ENCODE measurements around the gene FOXP1.

- TF ChIP-seq CTCF (IDR thresholded peaks at IDR 0.05) (no peak), POLR2A (IDR thresholded peaks at IDR 0.05) (no peak)
Observed at GRCh38 chr3:71241981-71242560, 341.5 kb downstream of the FOXP1 start.
